GM19023 (cell line): ENCODE results near the gene LMF1.
"Not testable (repeated sequence)": the region's sequence is repeated elsewhere in the genome, so short reads cannot be mapped to it uniquely, and the experiment has no call there.

Experiments
- ATAC-seq: cut with Tn5 transposase; IDR thresholded peaks from one replicate; pipeline ENCODE4 v1.9.1; 2021; ENCODE audit warnings: mild to moderate bottlenecking, moderate library complexity; ENCODE audit not compliant: unreplicated experiment

LMF1 gene

GRCh38 chr16:873243-873661, 97.5 kb downstream of the LMF1 start:
- no peak for ATAC-seq

DNA sequence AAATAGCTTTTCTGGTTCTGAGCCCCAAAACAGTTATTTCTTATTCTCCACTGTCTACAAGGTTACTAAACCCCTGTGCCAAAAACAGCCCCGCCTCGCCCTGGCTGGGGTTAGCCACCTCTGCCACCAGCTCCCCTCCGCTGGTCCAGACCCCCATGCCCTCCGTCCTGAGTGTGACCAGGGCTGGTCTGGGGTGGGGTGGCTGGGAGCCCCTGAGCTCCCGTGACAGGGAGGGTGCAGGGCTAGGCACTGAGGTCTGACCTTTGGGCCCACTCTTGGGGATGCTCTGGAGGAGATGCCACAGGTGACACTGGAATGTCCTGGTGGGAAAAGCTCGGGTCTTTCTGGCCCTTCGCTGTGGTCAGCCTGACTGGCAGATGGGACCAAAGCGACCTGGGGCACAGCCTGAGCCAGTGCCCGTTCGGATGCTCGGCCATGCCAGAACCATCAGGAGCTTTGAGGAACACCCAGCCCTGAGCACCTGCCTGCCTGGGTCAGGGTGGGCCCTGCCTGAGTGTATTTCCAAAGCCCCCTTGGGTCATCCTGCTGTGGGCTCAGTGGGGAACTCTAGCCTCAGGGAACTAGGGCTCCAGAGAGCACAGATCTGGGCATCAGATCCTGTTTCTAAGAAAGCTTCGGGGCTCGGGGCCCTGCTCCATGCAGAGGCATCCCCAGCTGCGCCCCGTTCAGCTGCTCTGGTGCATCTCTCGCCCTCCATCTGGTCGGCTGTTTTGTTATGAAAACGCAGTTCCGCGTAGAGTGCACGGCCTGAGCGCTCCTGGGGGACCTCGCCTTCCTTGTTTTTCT, 98.1 kb downstream of the LMF1 start:
- no peak for ATAC-seq

DNA sequence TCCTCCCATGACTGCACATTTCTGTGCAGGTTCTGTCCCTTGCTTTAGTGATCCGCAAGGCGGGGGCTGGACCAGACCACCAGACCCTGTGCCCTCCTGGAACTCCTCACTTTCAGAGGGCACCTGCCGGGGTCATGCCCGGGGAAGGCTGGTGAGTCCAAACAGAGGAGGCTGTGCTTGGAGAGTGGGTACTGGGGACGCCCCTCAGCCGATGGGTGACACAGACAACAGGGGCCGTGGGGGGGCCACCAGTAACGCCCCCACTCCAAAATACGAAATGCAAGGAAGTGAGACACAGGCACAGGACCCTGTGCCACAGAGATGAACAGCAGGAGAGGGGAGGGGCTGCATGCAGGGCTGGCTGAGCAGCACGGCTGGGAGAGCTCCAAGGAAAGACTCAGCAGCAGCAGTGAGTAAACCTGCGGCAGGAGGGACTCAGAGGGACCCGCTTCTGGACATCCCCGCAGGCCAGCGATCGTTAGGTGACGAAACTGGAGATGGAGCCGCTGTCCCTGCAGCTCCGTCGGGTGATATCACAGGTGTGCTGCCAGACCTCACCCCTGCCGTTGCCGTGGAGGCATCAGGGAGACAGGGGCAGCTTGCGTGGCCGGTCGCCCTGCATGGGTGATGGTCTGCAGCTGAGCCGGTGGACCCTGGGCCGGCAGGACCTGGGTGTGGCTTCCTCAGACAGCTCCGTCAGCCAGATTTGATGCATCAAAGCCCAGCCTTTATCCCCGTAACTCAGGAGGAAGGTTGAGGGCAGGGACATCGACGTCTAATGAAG, 99.0 kb downstream of the LMF1 start:
- no peak for ATAC-seq

DNA sequence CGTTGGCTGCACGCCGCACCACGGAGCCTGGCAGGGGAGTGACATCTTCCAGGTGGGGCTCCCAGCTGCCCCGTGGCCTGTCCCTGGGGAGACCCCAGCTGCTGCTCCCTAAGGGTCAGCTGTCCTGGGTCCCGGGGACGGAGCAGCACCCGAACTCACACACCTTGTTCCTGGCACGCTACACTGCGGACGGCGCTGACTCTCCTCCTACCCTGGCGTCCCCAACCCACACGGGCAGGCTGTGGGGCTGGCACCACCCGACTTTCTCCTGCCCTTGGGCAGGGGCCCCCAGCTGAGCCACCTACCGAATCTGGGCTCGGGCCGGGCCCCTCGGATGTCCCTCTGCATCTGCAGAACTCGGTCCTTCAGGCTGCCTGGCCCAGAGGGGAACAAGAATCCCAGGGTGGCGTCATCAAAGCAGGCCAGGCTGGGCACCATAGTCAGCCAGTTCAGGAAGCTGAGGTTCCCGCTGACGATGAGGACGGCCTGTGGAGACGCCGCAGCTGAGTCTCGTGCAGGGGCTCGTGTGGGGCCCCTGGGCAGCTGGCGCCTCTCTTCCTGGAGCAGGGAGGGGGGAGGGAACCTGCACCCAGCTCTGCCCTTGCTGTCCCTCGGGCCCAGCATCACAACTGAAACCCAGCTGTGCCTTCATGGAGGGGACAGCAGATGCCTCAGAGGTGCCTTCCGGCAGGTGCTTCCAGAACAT, 99.8 kb downstream of the LMF1 start:
- ATAC-seq: no peak

- ATAC-seq: no peak
These were observed 100.8 kb downstream of the LMF1 start for GRCh38 chr16:869823-870641.

DNA sequence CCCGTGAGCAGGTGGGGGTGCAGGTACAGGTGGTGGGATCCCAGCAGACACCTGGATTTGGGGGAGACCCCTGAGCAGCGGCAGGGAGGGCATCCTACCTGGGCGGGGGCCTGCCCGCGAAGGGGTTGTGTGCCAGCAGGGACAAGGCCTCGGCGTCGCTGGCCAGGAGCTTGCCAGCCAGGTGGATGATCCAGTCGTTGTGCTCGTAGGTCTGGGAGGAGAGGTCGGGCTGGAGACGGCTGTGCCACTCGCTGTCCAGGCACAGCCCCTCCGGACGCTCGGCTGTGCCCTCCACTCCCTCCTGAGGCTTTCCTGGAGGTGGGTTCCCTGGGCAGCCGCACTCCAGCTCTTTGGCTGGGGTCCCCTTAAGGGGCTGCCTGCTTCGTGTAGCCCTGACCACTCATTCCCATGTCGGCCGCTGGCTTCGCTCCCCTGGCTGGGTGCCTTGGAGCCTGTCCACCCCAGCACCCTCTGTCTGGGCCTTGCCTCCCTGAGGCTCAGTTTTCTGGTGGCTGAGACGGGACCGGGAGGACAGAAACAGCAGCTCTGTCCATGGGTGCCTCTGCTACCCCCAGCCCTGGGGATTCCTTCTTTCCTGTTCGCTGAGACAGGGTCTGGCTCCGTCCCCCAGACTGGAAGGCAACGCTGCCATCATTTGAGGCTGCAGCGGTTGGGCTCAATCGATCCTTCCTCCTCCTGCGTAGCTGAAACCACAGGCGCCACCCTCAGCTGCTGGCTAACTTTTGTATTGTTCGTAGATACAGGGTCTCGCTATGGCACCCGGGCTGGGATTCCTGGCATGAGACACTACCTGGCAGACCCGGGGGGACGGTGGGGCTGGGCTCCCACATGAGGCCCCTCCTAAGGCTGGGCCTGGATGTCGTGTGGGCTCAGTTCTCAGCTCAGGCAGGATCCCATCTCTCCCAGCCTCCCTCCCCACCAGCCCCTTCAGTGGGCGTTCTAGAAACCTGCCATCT, 101.7 kb downstream of the LMF1 start:
- ATAC-seq: no peak

GRCh38 chr16:868386-868755, 102.4 kb downstream of the LMF1 start:
- ATAC-seq: no peak

DNA sequence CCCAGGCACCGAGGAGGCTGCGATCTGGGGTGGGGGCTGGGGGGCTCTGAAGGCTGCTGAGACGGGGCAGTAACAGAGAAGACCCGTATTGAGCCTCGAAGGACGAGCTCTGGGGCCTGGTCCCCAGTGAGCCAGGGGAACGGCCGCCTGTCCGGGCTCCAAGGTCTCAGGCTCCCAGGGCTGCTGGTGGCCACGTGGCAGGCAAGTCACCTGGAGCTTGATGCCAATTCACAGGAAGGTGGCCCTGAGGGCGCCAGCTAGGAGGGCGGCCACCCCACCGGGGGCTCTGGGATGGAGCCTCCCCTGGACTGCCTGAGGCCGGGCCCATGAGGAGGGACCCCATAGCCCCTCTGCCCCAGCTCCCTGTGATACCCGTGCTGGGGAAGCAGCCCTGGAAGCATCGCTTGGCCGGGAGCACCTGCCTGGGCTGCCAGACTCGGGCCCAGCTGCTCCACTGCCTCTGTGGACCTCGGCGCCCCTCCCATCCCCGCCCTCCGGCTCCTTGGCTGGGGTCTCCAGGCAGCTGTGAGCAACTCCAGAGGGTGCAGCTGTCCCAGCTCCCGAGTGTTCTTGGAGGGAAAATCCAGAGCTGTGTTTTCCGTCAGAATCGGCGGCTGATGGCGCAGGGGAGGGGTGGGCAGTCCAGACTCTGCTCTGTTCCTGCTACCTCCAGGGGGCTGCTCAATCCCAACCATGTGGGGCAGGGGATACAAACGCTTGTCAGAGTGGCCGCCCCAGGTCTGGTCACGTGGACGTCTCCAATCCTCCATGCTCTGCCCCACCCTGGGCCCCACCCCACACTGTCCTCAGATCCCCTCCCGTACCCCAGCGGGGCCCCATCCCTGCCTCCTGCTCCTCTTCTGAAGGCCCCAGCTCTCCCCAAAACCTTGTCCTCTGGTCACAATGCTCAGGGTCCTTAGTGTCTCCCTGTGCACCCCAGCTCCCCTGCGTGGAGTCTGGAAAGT, 103.1 kb downstream of the LMF1 start:
- no peak for ATAC-seq

DNA sequence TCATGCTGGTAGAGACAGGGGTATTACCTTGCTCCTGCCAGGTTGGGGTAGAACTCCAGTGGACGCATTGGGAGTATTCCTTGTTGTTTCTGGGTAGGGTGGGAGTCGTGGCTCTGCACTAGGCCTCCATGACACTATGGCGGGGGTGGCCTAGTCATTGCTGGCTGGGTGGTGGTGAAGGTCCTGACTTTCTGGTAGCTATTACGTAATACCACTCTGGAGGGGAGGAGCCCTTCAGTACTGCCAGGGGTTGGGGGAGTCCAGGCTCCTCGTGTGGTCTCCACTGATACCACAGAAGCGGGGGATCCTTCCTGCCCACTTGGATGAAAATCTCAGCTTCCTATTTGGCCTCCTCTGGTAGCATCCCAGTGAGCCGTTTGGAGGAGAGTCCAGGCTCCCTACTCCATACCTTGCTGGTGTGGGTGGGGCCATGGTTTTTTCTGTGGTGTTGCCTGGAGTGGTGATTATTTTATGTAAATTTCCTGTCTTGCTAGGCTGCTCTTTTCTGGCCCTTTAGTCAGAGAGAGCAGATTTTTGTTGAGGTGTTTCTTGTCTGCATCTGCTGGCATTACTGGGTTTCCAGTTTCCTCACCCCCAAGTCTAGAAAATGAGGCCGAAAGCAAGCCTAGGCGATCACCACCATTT, 104.4 kb downstream of the LMF1 start:
- no peak for ATAC-seq

GRCh38 chr16:865026-865425, 105.8 kb downstream of the LMF1 start:
- no peak for ATAC-seq

DNA sequence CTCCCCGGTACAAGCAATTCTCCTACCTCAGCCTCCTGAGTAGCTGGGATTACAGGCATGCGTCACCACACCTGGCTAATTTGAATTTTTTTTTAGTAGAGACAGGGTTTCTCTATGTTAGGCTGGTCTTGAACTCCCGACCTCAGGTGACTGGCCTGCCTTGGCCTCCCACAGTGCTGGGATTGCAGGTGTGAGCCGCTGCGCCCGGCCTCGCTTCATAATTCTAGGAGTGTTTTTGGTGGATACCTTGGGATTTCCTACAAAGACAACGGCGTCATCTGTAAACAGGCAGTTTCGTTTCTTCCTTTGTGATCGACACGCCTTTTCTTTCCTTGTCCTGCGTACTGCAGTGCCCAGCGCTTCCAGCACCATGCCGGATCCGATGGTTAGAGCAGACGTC, 109.3 kb downstream of the LMF1 start:
- no peak for ATAC-seq

GRCh38 chr16:860891-861290, 109.9 kb downstream of the LMF1 start:
- no peak for ATAC-seq

GRCh38 chr16:858971-859370, 111.8 kb downstream of the LMF1 start:
- ATAC-seq: not testable (repeated sequence)

- ATAC-seq: not testable (repeated sequence)
These were observed 112.3 kb downstream of the LMF1 start for GRCh38 chr16:858441-858840.

DNA sequence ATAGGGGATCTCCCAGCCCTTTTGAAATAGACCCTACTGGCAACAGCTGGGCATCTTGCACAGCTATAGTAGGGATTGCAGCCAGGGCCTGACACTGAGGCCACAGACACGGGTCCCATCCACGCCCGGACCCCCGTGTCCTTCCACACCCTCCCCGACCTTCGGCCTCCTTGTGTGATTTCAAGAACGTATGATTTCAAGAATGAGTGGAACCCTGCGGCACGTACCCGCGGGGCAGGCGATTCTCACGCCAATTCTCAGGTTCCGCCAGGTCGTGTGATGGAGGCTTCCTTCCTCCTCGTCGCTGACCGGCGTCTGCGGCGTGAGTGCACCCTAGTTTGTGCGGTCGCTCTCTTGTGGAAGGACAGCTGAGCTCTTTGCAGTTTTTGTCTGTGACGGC, 114.0 kb downstream of the LMF1 start:
- ATAC-seq: no peak

DNA sequence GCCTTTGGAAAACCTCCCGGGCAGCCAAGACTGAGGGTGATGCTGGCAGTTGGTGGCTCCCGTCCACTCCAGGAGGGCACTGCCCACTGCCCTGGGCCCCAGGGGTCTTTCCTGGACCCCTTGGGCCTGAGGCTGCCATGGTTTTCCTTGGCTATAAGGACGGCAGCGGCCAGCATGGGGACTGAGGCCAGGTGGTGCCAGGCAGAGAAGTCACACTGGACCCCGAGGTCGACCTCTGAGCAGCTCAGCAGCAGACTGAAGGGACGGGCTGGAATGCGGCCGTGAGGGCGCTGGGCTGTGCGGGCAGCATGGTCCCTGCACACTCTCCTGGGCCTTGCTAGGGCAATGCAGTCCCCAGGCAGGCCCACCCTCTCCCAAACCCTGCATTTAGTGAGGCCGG, 114.7 kb downstream of the LMF1 start:
- no peak for ATAC-seq

DNA sequence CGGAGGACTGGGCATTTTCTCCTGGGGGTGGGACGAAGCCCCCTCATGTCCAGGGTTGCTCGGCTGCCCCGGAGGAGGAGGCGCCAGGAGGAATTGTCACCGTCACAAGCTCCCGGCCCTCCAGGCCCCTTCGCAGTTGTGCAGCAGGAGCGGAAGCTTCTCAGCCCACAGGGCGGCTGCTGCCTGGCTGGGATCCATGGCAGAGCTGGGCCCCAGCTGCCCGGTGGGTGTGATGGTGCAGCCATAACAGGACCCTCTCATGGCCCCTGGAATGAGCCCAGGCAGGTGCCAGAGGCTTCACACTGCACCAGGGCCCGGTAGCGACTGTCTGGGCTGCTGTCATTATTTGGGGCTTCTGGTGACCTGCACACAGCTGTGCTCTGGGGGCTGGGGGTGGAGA, 115.3 kb downstream of the LMF1 start:
- no peak for ATAC-seq

GRCh38 chr16:854808-855410, 115.9 kb downstream of the LMF1 start:
- no peak for ATAC-seq
